A673 (cell line): ENCODE data around the gene LRRC74B. TPM values are rescaled to one million over a fixed set of nuclear protein-coding genes. Genes with fewer than 3 reads are reported as not detected.
"Not testable (repeated sequence)": the region's sequence is repeated elsewhere in the genome, so short reads cannot be mapped to it uniquely, and the experiment has no call there.

Experiments used
- BruUV-seq: library from RNA; stranded (reverse); fragments of 400-500 nt; replicated peaks from 2 replicates; lab custom pipeline; 2021; lab: Mats Ljungman, UMichigan
- CTCF ChIA-PET: fragments of 300-600 bp; sonication (Branson Sonifier 250); formaldehyde crosslinking; loops from one replicate; lab custom pipeline; 2022; ENCODE audit warnings: antibody characterized with exemption; lab: Charles Lee
- POLR2A ChIA-PET: fragments of 300-600 bp; sonication (Branson Sonifier 250); formaldehyde crosslinking; loops from one replicate; lab custom pipeline; 2022; ENCODE audit warnings: antibody characterized with exemption; ENCODE audit not compliant: low non-redundant PET; lab: Charles Lee
- DNase-seq: peaks from one replicate; pipeline ENCODE4 v3.0.0-alpha.2; 2015; ENCODE audit warnings: low spot score
- H3K27ac ChIP-seq: fragments of 200-600 bp; sonication (generic); 2 replicates; pipeline ENCODE4 v1.5.1; 2016; ENCODE audit warnings: mixed run types, low read depth, mild to moderate bottlenecking, mixed read lengths, antibody characterized with exemption, low read length; ENCODE audit not compliant: poor library complexity, severe bottlenecking
- H3K27me3 ChIP-seq: fragments of 200-600 bp; sonication (generic); replicated peaks from 2 replicates; pipeline ENCODE4 v1.6.1; 2017; ENCODE audit warnings: mixed run types, low read depth, mild to moderate bottlenecking, mixed read lengths, antibody characterized with exemption, low read length; ENCODE audit not compliant: insufficient read depth, poor library complexity
- H3K36me3 ChIP-seq: fragments of 200-600 bp; sonication (generic); 2 replicates; pipeline ENCODE4 v1.6.1; 2016; ENCODE audit warnings: mixed run types, mild to moderate bottlenecking, mixed read lengths, antibody characterized with exemption, low read length; ENCODE audit not compliant: insufficient read depth, poor library complexity, severe bottlenecking
- H3K4me1 ChIP-seq: fragments of 200-600 bp; sonication (generic); 2 replicates; pipeline ENCODE4 v1.6.1; 2017; ENCODE audit warnings: mixed run types, mild to moderate bottlenecking, mixed read lengths, antibody characterized with exemption, low read length; ENCODE audit not compliant: insufficient read depth, poor library complexity, severe bottlenecking
- H3K4me3 ChIP-seq: fragments of 200-600 bp; sonication (generic); 2 replicates; pipeline ENCODE4 v1.5.1; 2016; ENCODE audit warnings: low read depth, mixed run types, mild to moderate bottlenecking, mixed read lengths, low read length; ENCODE audit not compliant: poor library complexity, severe bottlenecking
- H3K9me3 ChIP-seq: fragments of 200-600 bp; sonication (generic); 2 replicates; pipeline ENCODE4 v1.6.1; 2016; ENCODE audit warnings: mixed run types, low read depth, mild to moderate bottlenecking, mixed read lengths, antibody characterized with exemption, low read length; ENCODE audit not compliant: poor library complexity, severe bottlenecking
- EZH2 ChIP-seq: fragments of 200-600 bp; sonication (generic); IDR thresholded peaks from 2 replicates; pipeline ENCODE4 v1.6.1; 2017; ENCODE audit warnings: borderline replicate concordance, low read depth, mild to moderate bottlenecking, mixed read lengths, antibody characterized with exemption, low read length; ENCODE audit not compliant: poor library complexity, severe bottlenecking
- intact Hi-C: fragments of 100-400 bp; cut with micrococcal nuclease; formaldehyde crosslinking; loops from one replicate; pipeline ENCODE4 v1.10.0; 2022; ENCODE audit not compliant: unreplicated experiment
- total RNA-seq: library from RNA; stranded (reverse); gene quantifications from 2 replicates; pipeline ENCODE4 v1.2.3, GENCODE V29; 2021
- TF ChIP-seq, protein P1 (sequence below): fragments of 300-800, 200-600 bp; sonication (generic); conservative IDR thresholded peaks from 2 replicates; pipeline ENCODE4 v1.5.1; 2017; ENCODE audit warnings: low read depth, mild to moderate bottlenecking, antibody characterized with exemption, low read length, moderate library complexity, mixed read lengths

The LRRC74B gene
- total RNA-seq, 1 experiment from 2014 or later: not detected

DNA sequence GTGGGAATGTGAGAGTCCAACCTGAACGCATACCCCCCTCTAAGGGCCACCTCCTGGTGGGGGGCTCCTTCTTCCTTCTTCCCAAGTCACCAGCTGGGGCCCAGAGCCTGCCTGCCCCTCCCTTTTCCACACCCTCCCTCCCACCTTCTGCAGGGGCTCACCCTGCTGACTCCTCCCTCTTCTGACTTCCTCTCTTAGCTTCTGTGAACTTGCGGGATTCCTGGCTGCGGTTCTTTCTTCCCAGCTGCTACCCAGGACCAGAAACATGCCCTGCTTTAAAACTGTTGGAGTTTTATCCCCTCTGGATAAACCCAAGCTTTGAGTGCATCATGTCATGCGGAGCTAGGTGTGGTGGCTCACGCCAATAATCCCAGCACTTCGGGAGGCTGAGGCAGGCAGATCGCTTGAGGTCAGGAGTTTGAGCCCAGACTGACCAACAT lies 10.2 kb downstream of the LRRC74B start:
- ChIA-PET POLR2A (no interaction called here), CTCF (interaction anchor here (0.6 kb wide), 1 partner anchor 15 kb away, joined by 3 read pairs; no protein-coding TSS in a partner anchor)
- H3K9me3 ChIP-seq: no peaks in the 10 kb centered on the region
- peaks cover 3% of the 10 kb centered on the region for H3K4me1 ChIP-seq
- no TSS peak for BruUV-seq
- H3K27ac ChIP-seq: no peak overlapping the region
- no peak overlapping the region for H3K4me3 ChIP-seq
- intact Hi-C loops: no loop called here
- H3K27me3 ChIP-seq: no peaks in the 10 kb centered on the region
- no peak for DNase-seq
- TF ChIP-seq, protein P1, sequence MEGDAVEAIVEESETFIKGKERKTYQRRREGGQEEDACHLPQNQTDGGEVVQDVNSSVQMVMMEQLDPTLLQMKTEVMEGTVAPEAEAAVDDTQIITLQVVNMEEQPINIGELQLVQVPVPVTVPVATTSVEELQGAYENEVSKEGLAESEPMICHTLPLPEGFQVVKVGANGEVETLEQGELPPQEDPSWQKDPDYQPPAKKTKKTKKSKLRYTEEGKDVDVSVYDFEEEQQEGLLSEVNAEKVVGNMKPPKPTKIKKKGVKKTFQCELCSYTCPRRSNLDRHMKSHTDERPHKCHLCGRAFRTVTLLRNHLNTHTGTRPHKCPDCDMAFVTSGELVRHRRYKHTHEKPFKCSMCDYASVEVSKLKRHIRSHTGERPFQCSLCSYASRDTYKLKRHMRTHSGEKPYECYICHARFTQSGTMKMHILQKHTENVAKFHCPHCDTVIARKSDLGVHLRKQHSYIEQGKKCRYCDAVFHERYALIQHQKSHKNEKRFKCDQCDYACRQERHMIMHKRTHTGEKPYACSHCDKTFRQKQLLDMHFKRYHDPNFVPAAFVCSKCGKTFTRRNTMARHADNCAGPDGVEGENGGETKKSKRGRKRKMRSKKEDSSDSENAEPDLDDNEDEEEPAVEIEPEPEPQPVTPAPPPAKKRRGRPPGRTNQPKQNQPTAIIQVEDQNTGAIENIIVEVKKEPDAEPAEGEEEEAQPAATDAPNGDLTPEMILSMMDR: no peak
- no peak for TF ChIP-seq EZH2
- no peaks in the 10 kb centered on the region for H3K36me3 ChIP-seq

DNA sequence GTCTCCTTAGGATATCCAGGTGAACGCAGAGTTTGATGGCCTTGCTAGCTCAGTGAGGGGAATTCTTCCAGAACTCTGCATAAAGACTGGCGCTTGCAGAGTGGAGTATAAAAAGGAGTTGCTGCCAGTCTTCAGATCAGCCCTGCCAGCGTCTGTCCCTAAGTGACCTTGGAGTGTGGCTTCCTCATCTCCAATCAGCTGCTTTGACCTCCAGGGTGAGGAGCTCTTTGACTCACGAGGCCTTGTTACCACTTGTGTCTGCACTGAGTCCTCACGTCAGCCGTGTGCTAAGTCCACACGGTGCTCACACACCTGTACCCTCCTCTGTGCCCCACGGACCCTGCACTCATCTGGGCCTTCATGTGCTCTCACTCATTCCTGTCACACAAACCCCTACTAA lies 14.6 kb downstream of the LRRC74B start:
- H3K4me1 ChIP-seq, DNase-seq, POLR2A ChIA-PET, BruUV-seq, H3K4me3 ChIP-seq, H3K27ac ChIP-seq, intact Hi-C loops, H3K9me3 ChIP-seq, H3K27me3 ChIP-seq, CTCF ChIA-PET, H3K36me3 ChIP-seq: not testable (repeated sequence)

DNA sequence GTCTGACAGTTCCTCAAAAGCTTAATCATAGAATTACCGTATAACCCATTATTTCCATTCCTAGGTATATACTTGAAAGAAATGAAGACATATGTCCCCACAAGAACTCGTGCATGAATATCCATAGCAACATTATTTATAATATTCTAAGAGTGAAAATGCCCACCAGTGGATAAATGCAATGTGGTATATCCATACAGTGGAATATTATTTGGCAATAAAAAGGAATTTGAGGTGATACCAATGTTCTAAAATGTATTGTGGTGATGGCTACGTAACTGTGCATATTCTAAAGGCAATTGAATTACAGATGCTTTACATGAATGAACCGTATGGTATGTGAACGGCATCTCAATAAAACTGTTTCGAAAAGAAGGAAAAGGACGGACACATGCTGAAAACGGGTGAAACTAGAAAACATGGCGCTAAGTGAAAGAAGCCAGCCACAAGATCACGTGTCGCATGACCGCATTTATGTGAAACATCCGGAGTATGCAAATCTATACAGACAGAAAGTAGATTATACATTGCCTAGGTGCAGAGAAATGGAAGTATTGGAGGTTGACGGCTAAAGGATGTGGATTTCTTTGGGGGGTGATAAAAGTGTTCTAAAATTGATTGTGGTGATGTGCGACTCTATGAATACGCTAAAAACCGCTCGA lies 16.0 kb downstream of the LRRC74B start:
- intact Hi-C loops, H3K27me3 ChIP-seq, BruUV-seq, H3K36me3 ChIP-seq, POLR2A ChIA-PET, H3K27ac ChIP-seq, H3K9me3 ChIP-seq, CTCF ChIA-PET, DNase-seq, H3K4me1 ChIP-seq, H3K4me3 ChIP-seq: not testable (repeated sequence)

DNA sequence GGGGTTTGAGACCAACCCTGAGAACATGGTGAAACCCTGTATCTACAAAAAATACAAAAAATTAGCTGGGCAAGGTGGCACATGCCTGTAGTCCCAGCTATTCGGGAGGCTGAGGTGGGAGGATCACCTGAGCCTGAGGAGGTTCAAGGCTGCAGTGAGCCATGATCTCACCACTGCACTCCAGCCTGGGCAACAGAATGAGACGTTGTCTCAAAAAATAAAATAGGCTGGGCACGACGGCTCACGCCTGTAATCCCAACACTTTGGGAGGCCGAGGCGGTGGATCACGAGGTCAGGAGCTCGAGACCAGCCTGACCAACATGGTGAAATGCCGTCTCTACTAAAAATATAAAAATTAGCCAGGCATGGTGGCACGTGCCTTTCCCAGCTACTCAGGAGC lies 18.7 kb downstream of the LRRC74B start:
- intact Hi-C loops, H3K4me1 ChIP-seq, H3K4me3 ChIP-seq, CTCF ChIA-PET, DNase-seq, H3K9me3 ChIP-seq, H3K27me3 ChIP-seq, POLR2A ChIA-PET, H3K36me3 ChIP-seq, H3K27ac ChIP-seq, BruUV-seq: not testable (repeated sequence)
